Caco-2 (cell line): ENCODE results near the gene MET. TPM values are rescaled to one million over a fixed set of nuclear protein-coding genes. Genes with fewer than 3 reads are reported as not detected.

Experiments
- BruUV-seq: library from RNA; stranded (reverse); fragments of 400-500 nt; replicated peaks from 2 replicates; lab custom pipeline; 2021; lab: Mats Ljungman, UMichigan
- CTCF ChIA-PET: fragments of 300-600 bp; sonication (Branson Sonifier 250); formaldehyde crosslinking; loops from one replicate; lab custom pipeline; 2022; ENCODE audit warnings: antibody characterized with exemption; lab: Charles Lee
- POLR2A ChIA-PET: fragments of 300-600 bp; sonication (Branson Sonifier 250); formaldehyde crosslinking; loops from one replicate; lab custom pipeline; 2022; ENCODE audit warnings: antibody characterized with exemption; lab: Charles Lee
- DNase-seq, 2 experiments: peaks; one replicate each; pipeline versions ENCODE4 v3.0.0 to v3.0.0-alpha.2; 2020 to 2022
- H3K27me3 ChIP-seq: replicated peaks from 2 replicates; pipeline ENCODE4 v1.6.0; 2011; ENCODE audit warnings: low read length; ENCODE audit not compliant: control insufficient read depth, insufficient read depth
- H3K36me3 ChIP-seq: 2 replicates; pipeline ENCODE4 v1.5.1; 2011; ENCODE audit warnings: low read length; ENCODE audit not compliant: control insufficient read depth, insufficient read depth
- H3K4me1 ChIP-seq: fragments of 250-450 bp; sonication (Bioruptor Pico); 2 replicates; pipeline ENCODE4 v1.5.1; 2020; ENCODE audit warnings: mild to moderate bottlenecking
- H3K4me3 ChIP-seq: 2 replicates; pipeline ENCODE4 v1.5.1; 2011; ENCODE audit warnings: low read depth, mild to moderate bottlenecking, control low read depth, low read length
- H3K9me3 ChIP-seq: fragments of 250-450 bp; sonication (Bioruptor Pico); 2 replicates; pipeline ENCODE4 v1.5.1; 2020; ENCODE audit warnings: mild to moderate bottlenecking, moderate library complexity
- H3K27ac Mint-ChIP-seq: one replicate; pipeline ENCODE4 v1.8.0; 2022; ENCODE audit warnings: mixed read lengths; ENCODE audit not compliant: unreplicated experiment
- H3K27me3 Mint-ChIP-seq: one replicate; pipeline ENCODE4 v1.8.0; 2022; ENCODE audit warnings: mixed read lengths; ENCODE audit not compliant: insufficient read depth, unreplicated experiment
- H3K36me3 Mint-ChIP-seq: one replicate; pipeline ENCODE4 v1.8.0; 2022; ENCODE audit warnings: mild to moderate bottlenecking, mixed read lengths; ENCODE audit not compliant: insufficient read depth, unreplicated experiment
- H3K4me1 Mint-ChIP-seq: one replicate; pipeline ENCODE4 v1.8.0; 2022; ENCODE audit warnings: low read depth, mixed read lengths; ENCODE audit not compliant: unreplicated experiment
- H3K4me3 Mint-ChIP-seq: one replicate; pipeline ENCODE4 v1.8.0; 2022; ENCODE audit warnings: mild to moderate bottlenecking, moderate library complexity, mixed read lengths; ENCODE audit not compliant: unreplicated experiment
- H3K9me3 Mint-ChIP-seq: one replicate; pipeline ENCODE4 v1.8.0; 2022; ENCODE audit warnings: mixed read lengths; ENCODE audit not compliant: unreplicated experiment
- intact Hi-C: fragments of 100-400 bp; cut with micrococcal nuclease; formaldehyde crosslinking; loops from one replicate; pipeline ENCODE4 v1.10.0; 2022; ENCODE audit not compliant: unreplicated experiment
- total RNA-seq: library from RNA; stranded (reverse); gene quantifications from 2 replicates; pipeline ENCODE4 v1.2.3, GENCODE V29; 2022
- TF ChIP-seq, protein P1 (sequence below), 2 experiments: fragments of 200-600 bp in 1 of 2; IDR thresholded peaks; 1 replicate in 1 of 2; 2 replicates in 1 of 2; pipeline versions ENCODE4 v1.5.1 to v1.8.0; 2011 to 2022; ENCODE audit warnings: antibody characterized with exemption in 1 of 2, control low read depth in 1 of 2, inconsistent platforms in 1 of 2, low read depth in 1 of 2, low read length in 1 of 2, mild to moderate bottlenecking in 1 of 2, moderate library complexity in 1 of 2; ENCODE audit not compliant: insufficient read depth in 1 of 2, severe bottlenecking in 1 of 2, unreplicated experiment in 1 of 2

The MET gene
- total RNA-seq, 1 experiment from 2014 or later, result 82.9 TPM

DNA sequence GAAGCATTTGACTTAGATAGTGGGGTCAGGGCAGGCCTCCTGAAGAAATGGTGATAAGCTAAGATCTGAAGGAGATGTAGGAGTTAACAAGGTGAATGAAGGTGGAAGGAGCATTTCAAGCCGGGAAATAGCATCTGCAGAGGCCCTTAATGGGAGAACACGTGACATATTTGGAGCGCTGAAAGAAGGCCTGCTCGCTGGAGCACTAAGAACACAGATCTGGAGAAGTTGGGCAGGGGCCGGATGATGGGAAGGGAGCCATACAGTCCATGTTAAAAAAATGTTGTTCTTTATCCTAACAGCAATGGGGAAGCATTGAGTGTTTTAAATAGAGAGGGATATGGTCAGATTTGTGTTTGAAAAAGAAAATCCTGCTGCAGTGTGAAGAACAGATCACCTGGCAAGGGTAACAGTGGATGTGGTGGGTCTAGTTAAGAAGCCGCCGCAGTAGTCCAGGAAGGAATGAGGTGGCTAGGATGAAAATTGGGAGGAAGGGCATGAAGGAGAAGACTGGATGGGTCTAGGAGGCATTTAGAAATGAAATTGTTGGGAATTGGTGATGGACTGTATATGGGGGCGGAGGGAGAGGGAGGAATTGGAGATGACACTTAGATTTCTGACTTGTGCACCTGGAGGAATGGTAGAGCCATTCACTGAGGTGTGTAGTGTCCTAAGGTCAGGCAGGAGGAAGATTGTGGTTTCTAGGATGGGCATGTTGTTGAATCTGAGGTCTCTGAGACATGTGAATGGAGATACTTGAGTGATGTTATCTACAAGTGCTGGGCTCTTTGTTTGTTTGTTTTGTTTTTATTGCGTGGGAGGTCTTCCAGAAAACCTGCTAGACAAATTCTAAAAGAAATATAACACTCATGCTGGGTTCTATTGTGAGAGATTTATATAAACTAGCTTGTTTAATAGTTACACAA lies 58.4 kb downstream of the MET start:
- Histone ChIP-seq H3K4me3 (no peak overlapping the region), H3K9me3 (no peaks in the 10 kb centered on the region), H3K27me3 (no peaks in the 10 kb centered on the region), H3K4me1 (peaks cover 46% of the 10 kb centered on the region), H3K36me3 (peaks cover 3% of the 10 kb centered on the region)
- no peak for DNase-seq
- no peaks in the 10 kb centered on the region for H3K9me3 Mint-ChIP-seq
- H3K4me3 Mint-ChIP-seq, result no peak overlapping the region
- H3K27me3 Mint-ChIP-seq, result no peaks in the 10 kb centered on the region
- TF ChIP-seq, protein P1, sequence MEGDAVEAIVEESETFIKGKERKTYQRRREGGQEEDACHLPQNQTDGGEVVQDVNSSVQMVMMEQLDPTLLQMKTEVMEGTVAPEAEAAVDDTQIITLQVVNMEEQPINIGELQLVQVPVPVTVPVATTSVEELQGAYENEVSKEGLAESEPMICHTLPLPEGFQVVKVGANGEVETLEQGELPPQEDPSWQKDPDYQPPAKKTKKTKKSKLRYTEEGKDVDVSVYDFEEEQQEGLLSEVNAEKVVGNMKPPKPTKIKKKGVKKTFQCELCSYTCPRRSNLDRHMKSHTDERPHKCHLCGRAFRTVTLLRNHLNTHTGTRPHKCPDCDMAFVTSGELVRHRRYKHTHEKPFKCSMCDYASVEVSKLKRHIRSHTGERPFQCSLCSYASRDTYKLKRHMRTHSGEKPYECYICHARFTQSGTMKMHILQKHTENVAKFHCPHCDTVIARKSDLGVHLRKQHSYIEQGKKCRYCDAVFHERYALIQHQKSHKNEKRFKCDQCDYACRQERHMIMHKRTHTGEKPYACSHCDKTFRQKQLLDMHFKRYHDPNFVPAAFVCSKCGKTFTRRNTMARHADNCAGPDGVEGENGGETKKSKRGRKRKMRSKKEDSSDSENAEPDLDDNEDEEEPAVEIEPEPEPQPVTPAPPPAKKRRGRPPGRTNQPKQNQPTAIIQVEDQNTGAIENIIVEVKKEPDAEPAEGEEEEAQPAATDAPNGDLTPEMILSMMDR (IDR thresholded peaks at IDR 0.05; ENCODE audit: insufficient read depth in 1 of 2, low read depth in 1 of 2, low read length in 1 of 2, severe bottlenecking in 1 of 2, unreplicated experiment in 1 of 2), result no peak
- no TSS peak for BruUV-seq
- peaks cover 51% of the 10 kb centered on the region for H3K4me1 Mint-ChIP-seq
- H3K27ac Mint-ChIP-seq, result no peak overlapping the region
- H3K36me3 Mint-ChIP-seq, result peaks cover 46% of the 10 kb centered on the region
- intact Hi-C loops, result no loop called here
- ChIA-PET POLR2A (no interaction called here), CTCF (no interaction called here)

DNA sequence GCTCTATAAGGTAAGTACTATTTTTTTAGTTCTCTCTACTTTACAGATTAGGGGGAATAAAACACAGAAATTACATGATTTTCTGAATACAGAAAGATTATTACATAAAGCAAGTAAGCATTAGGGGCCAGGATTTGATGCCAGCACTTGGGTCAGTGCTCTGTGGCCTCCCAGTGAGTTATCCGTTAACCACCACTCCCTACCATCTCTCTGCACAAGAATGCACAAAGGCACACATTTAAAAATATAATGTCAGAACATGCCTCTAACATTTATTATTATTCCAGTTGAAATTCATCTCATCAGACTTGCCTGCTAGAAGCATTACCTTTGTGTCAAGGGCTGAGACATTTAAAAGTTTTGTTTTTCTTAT lies 59.0 kb downstream of the MET start:
- peaks cover 51% of the 10 kb centered on the region for H3K4me1 Mint-ChIP-seq

More for the DNA sequence above, 59.0 kb downstream of the MET start:
- ChIA-PET CTCF (no interaction called here), POLR2A (no interaction called here)
- intact Hi-C loops, result no loop called here
- no TSS peak for BruUV-seq
- Histone ChIP-seq H3K36me3 (peaks cover 3% of the 10 kb centered on the region), H3K4me3 (no peak overlapping the region), H3K4me1 (peaks cover 46% of the 10 kb centered on the region), H3K27me3 (no peaks in the 10 kb centered on the region), H3K9me3 (no peaks in the 10 kb centered on the region)
- H3K36me3 Mint-ChIP-seq, result peaks cover 46% of the 10 kb centered on the region
- H3K27me3 Mint-ChIP-seq, result no peaks in the 10 kb centered on the region
- no peaks in the 10 kb centered on the region for H3K9me3 Mint-ChIP-seq
- TF ChIP-seq, protein P1 (IDR thresholded peaks at IDR 0.05; ENCODE audit: insufficient read depth in 1 of 2, low read depth in 1 of 2, low read length in 1 of 2, severe bottlenecking in 1 of 2, unreplicated experiment in 1 of 2), result no peak
- no peak overlapping the region for H3K27ac Mint-ChIP-seq
- no peak for DNase-seq
- H3K4me3 Mint-ChIP-seq, result no peak overlapping the region
